Activated T-helper 1 cell treated with anti-CD3 and anti-CD28 coated beads, Interleukin-12 subunit alpha, Interleukin-12 subunit beta, Interleukin-2, Interleukin-4 antibody, amounts not matched to agents 30 ng/mL and 10 ng/mL and 1 ng/mL, durations not matched to agents 14 hours and 24 hours and 36 hours (primary cell): ENCODE data around the gene TOP1. TPM values are rescaled to one million over a fixed set of nuclear protein-coding genes. Genes with fewer than 3 reads are reported as not detected.

ENCODE experiments used
- DNase-seq: peaks from one replicate; pipeline ENCODE4 v3.0.0; 2021; ENCODE audit warnings: low spot score
- H3K27ac Mint-ChIP-seq: one replicate; pipeline ENCODE4 v1.8.0; 2021; ENCODE audit warnings: mild to moderate bottlenecking, mixed read lengths
- H3K27me3 Mint-ChIP-seq: one replicate; pipeline ENCODE4 v1.8.0; 2022; ENCODE audit warnings: mild to moderate bottlenecking, moderate library complexity, mixed read lengths; ENCODE audit not compliant: insufficient read depth
- H3K36me3 Mint-ChIP-seq: one replicate; pipeline ENCODE4 v1.8.0; 2021; ENCODE audit warnings: low read depth, mixed read lengths
- H3K4me1 Mint-ChIP-seq: one replicate; pipeline ENCODE4 v1.8.0; 2021; ENCODE audit warnings: low read depth, mixed read lengths
- H3K4me3 Mint-ChIP-seq: one replicate; pipeline ENCODE4 v1.8.0; 2021; ENCODE audit warnings: mild to moderate bottlenecking, moderate library complexity, mixed read lengths
- H3K9me3 Mint-ChIP-seq: one replicate; pipeline ENCODE4 v1.8.0; 2021; ENCODE audit warnings: mixed read lengths
- intact Hi-C: fragments of 100-400 bp; cut with micrococcal nuclease; formaldehyde crosslinking; loops from one replicate; pipeline ENCODE4 v1.15.1; 2024
- total RNA-seq: library from RNA; stranded (reverse); gene quantifications from 2 replicates; pipeline ENCODE4 v1.2.3, GENCODE V29; 2022

TOP1 gene
- total RNA-seq, 1 donor from 2014 or later, result 120 TPM

DNA sequence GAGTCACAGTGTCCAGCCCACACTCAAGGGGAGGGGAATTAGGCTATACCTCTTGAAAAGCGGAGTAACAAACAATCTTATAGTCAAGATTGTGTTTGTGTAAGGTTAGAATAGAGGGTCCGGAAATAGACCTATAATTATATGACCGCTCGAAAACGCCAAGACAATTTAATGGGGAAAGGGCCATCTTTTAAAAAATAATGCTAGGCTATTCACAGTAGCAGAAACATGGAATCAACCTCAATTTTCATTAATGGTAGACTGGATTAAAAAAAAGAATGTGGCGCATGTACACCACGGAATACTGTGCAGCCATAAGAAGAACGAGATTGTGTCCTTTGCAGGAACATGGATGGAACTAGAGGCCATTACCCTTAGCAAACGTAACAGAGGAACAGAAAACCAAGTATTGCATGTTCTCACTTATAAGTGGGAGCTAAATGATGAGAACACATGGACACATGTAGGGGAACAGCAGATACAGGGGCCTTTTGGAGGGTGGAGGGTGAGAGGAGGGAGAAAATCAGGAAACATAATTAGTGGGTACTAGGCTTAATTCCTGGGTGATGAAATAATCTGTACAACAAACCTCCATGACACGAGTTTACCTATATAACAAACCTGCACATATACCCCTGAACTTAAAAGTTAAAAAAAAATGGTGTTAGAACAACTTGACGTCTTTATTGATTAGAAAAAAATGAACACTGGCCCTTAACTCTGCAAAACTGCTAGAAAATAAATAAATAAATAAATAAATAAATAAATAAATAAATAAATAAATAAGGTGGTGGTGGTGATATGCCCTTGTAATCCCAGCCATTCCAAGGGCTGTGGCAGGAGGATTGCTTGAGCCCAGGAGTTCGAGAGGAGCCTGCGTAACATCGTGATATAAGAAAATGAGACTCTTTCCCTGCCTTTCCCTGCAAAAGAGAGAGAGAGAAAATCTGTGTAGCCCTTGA lies 30.3 kb downstream of the TOP1 start:
- Mint-ChIP-seq H3K4me3 (no peak overlapping the region), H3K9me3 (peaks cover 4% of the 10 kb centered on the region), H3K27me3 (no peaks in the 10 kb centered on the region), H3K27ac (peak overlapping the region; percentile 76), H3K4me1 (peaks cover 54% of the 10 kb centered on the region), H3K36me3 (peaks cover 53% of the 10 kb centered on the region)
- intact Hi-C loops, result loop anchor here (1.0 kb wide), 1 partner anchor 11 kb away; no protein-coding TSS in a partner anchor
- no peak for DNase-seq

GRCh38 chr20:41061155-41061554 lies 32.5 kb downstream of the TOP1 start:
- Mint-ChIP-seq H3K27ac (no peak overlapping the region), H3K4me3 (no peak overlapping the region), H3K4me1 (peaks cover 53% of the 10 kb centered on the region), H3K27me3 (no peaks in the 10 kb centered on the region), H3K36me3 (peaks cover 49% of the 10 kb centered on the region), H3K9me3 (no peaks in the 10 kb centered on the region)
- DNase-seq, result no peak
- intact Hi-C loops, result loop anchor here (2.0 kb wide), 1 partner anchor 70 kb away; no protein-coding TSS in a partner anchor

DNA sequence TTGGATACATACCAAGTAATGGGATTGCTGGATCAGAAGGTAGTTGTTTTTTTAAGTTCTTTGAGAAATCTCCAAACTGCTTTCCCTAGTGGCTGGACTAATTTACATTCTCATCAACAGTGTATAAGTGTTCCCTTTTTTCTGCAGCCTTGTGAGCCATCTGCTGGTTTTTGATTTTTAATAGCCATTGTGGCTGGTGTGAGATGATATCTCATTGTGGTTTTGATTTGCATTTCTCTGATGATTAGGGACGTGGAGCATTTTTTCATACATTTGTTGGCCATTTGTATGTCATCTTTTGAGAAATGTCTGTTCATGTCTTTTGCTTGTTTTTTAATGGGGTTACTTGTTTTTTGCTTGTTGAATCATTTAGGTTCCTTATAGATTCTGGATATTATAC lies 34.8 kb downstream of the TOP1 start:
- Mint-ChIP-seq H3K4me1 (peaks cover 50% of the 10 kb centered on the region), H3K27me3 (no peaks in the 10 kb centered on the region), H3K27ac (no peak overlapping the region), H3K36me3 (peaks cover 50% of the 10 kb centered on the region), H3K4me3 (no peak overlapping the region), H3K9me3 (no peaks in the 10 kb centered on the region)
- intact Hi-C loops, result no loop called here
- DNase-seq, result no peak

DNA sequence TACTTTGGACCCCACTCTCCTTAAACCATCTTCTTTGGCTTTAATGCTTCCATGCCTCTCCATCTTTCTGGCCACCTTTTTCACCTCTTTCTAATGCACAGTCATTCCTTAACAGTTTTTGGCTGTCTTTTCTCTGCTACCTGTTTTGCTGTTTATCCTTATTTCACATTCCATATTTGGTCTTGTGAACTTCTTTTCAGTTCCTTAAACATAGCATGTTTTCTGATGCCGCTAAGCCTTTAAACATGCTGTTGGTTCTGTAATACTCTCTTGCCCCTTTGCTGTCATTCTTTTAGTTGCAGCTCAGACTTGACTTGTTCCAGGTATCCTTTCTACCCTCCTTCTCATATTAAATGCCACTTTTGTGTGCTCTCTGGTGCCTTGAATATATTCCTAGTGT lies 35.8 kb downstream of the TOP1 start:
- peaks cover 53% of the 10 kb centered on the region for H3K36me3 Mint-ChIP-seq
- DNase-seq, result no peak
- no peaks in the 10 kb centered on the region for H3K27me3 Mint-ChIP-seq
- H3K27ac Mint-ChIP-seq, result no peak overlapping the region
- H3K4me1 Mint-ChIP-seq, result peaks cover 46% of the 10 kb centered on the region
- no peaks in the 10 kb centered on the region for H3K9me3 Mint-ChIP-seq
- no peak overlapping the region for H3K4me3 Mint-ChIP-seq
- intact Hi-C loops, result no loop called here

- no peak for DNase-seq
- H3K9me3 Mint-ChIP-seq, result no peaks in the 10 kb centered on the region
- no peaks in the 10 kb centered on the region for H3K27me3 Mint-ChIP-seq
- peaks cover 55% of the 10 kb centered on the region for H3K36me3 Mint-ChIP-seq
- H3K4me3 Mint-ChIP-seq, result no peak overlapping the region
- H3K4me1 Mint-ChIP-seq, result peaks cover 56% of the 10 kb centered on the region
- H3K27ac Mint-ChIP-seq, result no peak overlapping the region
- intact Hi-C loops, result no loop called here
Measured at GRCh38 chr20:41065716-41066115, 37.1 kb downstream of the TOP1 start.

GRCh38 chr20:41068806-41069205 lies 40.2 kb downstream of the TOP1 start:
- DNase-seq, result no peak
- no peak overlapping the region for H3K27ac Mint-ChIP-seq
- peaks cover 68% of the 10 kb centered on the region for H3K4me1 Mint-ChIP-seq
- H3K4me3 Mint-ChIP-seq, result no peak overlapping the region
- intact Hi-C loops, result no loop called here
- H3K9me3 Mint-ChIP-seq, result no peaks in the 10 kb centered on the region
- H3K27me3 Mint-ChIP-seq, result no peaks in the 10 kb centered on the region
- H3K36me3 Mint-ChIP-seq, result peaks cover 38% of the 10 kb centered on the region

DNA sequence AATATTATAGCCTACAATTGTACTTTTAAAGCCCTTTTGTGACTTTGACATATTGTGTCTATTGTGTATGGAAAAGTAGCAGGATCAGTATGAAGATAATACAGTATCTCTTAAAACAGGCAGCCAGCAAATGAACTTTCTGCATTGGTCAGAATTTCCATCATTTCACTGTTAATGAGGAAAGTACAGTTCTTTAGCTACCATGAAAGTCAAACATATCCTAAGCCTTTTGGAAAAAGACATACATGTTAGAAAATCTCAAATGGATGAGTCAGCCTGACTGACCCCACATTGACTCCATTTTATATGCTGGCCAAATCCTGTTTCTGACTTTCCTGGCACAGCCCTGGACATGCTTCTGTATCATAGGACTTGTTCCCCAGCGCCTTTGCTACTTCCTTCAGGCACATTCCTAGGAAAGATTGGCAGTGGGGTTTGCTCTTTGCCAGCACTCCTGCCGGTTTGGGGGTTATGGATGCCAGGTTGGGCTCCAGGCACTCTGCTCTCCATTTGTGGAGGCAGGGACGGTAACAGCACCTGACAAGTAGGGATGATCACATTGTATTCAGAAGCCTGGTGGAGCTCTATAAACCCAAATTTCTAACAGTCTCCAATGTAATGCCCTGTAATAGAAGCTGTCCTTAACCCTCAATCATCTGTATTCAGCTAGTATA lies 43.7 kb downstream of the TOP1 start:
- H3K27me3 Mint-ChIP-seq, result no peaks in the 10 kb centered on the region
- DNase-seq, result no peak
- H3K27ac Mint-ChIP-seq, result peak overlapping the region; percentile 74
- intact Hi-C loops, result loop anchor here (1.0 kb wide), 1 partner anchor 8 kb away; no protein-coding TSS in a partner anchor
- H3K4me3 Mint-ChIP-seq, result peak overlapping the region; percentile 35
- H3K4me1 Mint-ChIP-seq, result peaks cover 78% of the 10 kb centered on the region
- H3K36me3 Mint-ChIP-seq, result peaks cover 37% of the 10 kb centered on the region
- no peaks in the 10 kb centered on the region for H3K9me3 Mint-ChIP-seq

DNA sequence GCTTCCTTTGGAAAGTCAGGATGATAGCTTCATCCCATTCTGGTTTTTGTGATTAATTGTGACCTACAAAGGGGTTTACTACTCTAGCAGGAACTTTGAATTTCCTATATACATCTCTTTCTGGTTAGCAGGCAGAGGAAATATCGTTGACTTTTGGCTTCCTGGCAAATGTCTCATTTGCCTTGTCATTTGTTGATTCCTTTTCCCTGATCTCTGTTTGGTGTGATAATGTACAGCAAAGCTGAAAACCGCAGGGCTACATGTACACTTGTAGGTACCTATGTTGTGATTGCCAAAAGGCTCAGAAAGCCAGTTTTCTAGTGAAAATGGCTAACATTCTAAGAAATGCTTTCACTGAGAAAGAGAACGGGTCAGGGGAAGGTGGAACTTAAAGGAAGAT lies 44.3 kb downstream of the TOP1 start:
- Mint-ChIP-seq H3K27me3 (no peaks in the 10 kb centered on the region), H3K4me1 (peaks cover 78% of the 10 kb centered on the region), H3K27ac (peak overlapping the region; percentile 79), H3K36me3 (peaks cover 38% of the 10 kb centered on the region), H3K4me3 (peak overlapping the region; percentile 35), H3K9me3 (no peaks in the 10 kb centered on the region)
- DNase-seq, result no peak
- intact Hi-C loops, result loop anchor here (1.0 kb wide), 3 partner anchors 7 to 70 kb away; no protein-coding TSS in a partner anchor

- intact Hi-C loops, result no loop called here
- peak overlapping the region; percentile 28 for H3K27ac Mint-ChIP-seq
- H3K9me3 Mint-ChIP-seq, result no peaks in the 10 kb centered on the region
- H3K4me3 Mint-ChIP-seq, result no peak overlapping the region
- no peak for DNase-seq
- no peaks in the 10 kb centered on the region for H3K27me3 Mint-ChIP-seq
- H3K36me3 Mint-ChIP-seq, result peaks cover 44% of the 10 kb centered on the region
- H3K4me1 Mint-ChIP-seq, result peaks cover 88% of the 10 kb centered on the region
Measured at GRCh38 chr20:41074441-41074840, 45.8 kb downstream of the TOP1 start.

DNA sequence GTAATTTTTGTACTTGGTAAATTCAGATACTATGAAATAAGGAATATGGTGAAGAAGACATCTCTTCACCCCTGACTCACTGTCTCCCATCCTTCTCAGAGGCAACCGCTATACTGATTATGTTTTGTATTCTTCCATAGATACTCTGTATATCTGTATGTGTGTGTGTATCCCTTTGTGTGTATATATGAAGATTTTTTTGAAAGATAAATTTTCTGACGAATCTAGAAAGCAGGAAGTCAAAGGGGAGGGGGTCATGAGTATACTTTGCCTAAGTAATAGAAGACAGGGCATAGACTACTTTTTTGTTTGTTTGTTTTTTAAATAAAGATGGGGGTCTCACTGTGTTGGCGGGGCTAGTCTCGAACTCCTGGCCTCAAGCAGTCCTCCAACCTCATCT lies 48.2 kb downstream of the TOP1 start:
- peaks cover 86% of the 10 kb centered on the region for H3K4me1 Mint-ChIP-seq
- intact Hi-C loops, result loop anchor here (5.0 kb wide), 1 partner anchor 109 kb away; no protein-coding TSS in a partner anchor
- no peak for DNase-seq
- H3K36me3 Mint-ChIP-seq, result peaks cover 46% of the 10 kb centered on the region
- H3K4me3 Mint-ChIP-seq, result peak overlapping the region; percentile 29
- H3K9me3 Mint-ChIP-seq, result no peaks in the 10 kb centered on the region
- H3K27ac Mint-ChIP-seq, result peak overlapping the region; percentile 74
- no peaks in the 10 kb centered on the region for H3K27me3 Mint-ChIP-seq

DNA sequence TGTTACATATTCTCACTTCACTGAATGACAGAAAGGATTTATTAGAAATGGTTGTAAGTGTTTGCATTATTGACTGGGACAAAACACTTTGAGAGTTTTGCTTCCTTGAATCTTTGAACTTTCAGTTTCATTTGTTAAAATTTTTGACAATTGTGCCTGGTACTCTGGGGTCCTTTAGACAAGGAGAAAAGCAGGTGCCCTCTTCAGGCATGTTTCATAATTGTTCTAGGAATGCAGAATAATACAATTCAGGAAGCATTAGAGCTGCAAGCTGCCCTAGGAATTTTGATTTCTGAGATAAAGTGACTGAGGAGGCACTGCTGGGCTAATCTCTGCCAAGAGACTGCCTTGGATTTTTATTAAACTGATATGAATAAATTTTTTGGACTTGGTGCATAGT lies 49.7 kb downstream of the TOP1 start:
- H3K4me1 Mint-ChIP-seq, result peaks cover 83% of the 10 kb centered on the region
- no peaks in the 10 kb centered on the region for H3K27me3 Mint-ChIP-seq
- no peak for DNase-seq
- peaks cover 49% of the 10 kb centered on the region for H3K36me3 Mint-ChIP-seq
- H3K4me3 Mint-ChIP-seq, result peak overlapping the region; percentile 3
- no peaks in the 10 kb centered on the region for H3K9me3 Mint-ChIP-seq
- intact Hi-C loops, result loop anchor here (1.0 to 5.0 kb wide), 2 partner anchors 50 to 111 kb away; partner anchors contain the start of gene TOP1
- peak overlapping the region; percentile 9 for H3K27ac Mint-ChIP-seq

- H3K4me1 Mint-ChIP-seq, result peaks cover 80% of the 10 kb centered on the region
- H3K27me3 Mint-ChIP-seq, result no peaks in the 10 kb centered on the region
- peaks cover 57% of the 10 kb centered on the region for H3K36me3 Mint-ChIP-seq
- no peak overlapping the region for H3K4me3 Mint-ChIP-seq
- H3K9me3 Mint-ChIP-seq, result no peaks in the 10 kb centered on the region
- intact Hi-C loops, result loop anchor here (5.0 kb wide), 1 partner anchor 112 kb away; no protein-coding TSS in a partner anchor
- DNase-seq, result no peak
- H3K27ac Mint-ChIP-seq, result no peak overlapping the region
Measured at GRCh38 chr20:41079066-41079465, 50.4 kb downstream of the TOP1 start.

- H3K9me3 Mint-ChIP-seq, result no peaks in the 10 kb centered on the region
- H3K36me3 Mint-ChIP-seq, result peaks cover 70% of the 10 kb centered on the region
- intact Hi-C loops, result loop anchor here (1.0 kb wide), 1 partner anchor 9 kb away; no protein-coding TSS in a partner anchor
- no peaks in the 10 kb centered on the region for H3K27me3 Mint-ChIP-seq
- no peak for DNase-seq
- H3K4me3 Mint-ChIP-seq, result no peak overlapping the region
- peaks cover 74% of the 10 kb centered on the region for H3K4me1 Mint-ChIP-seq
- peak overlapping the region; percentile 19 for H3K27ac Mint-ChIP-seq
Measured at GRCh38 chr20:41080866-41081265, 52.2 kb downstream of the TOP1 start.
